Posterior cingulate gyrus (tissue), 11 donors: ENCODE measurements around the gene KIF3A.
"Not testable (repeated sequence)": the region's sequence is repeated elsewhere in the genome, so short reads cannot be mapped to it uniquely, and the experiment has no call there.

Source experiments
- DNase-seq, 10 donors: peaks; one replicate each; pipeline versions ENCODE4 v3.0.0 to v3.0.0-alpha.2; 2020 to 2021; ENCODE audit warnings: mixed read lengths in 3 of 10
- intact Hi-C: fragments of 100-400 bp; cut with DNase I; formaldehyde crosslinking; loops from one replicate; pipeline ENCODE4 v1.15.1; 2023

The KIF3A gene

DNA sequence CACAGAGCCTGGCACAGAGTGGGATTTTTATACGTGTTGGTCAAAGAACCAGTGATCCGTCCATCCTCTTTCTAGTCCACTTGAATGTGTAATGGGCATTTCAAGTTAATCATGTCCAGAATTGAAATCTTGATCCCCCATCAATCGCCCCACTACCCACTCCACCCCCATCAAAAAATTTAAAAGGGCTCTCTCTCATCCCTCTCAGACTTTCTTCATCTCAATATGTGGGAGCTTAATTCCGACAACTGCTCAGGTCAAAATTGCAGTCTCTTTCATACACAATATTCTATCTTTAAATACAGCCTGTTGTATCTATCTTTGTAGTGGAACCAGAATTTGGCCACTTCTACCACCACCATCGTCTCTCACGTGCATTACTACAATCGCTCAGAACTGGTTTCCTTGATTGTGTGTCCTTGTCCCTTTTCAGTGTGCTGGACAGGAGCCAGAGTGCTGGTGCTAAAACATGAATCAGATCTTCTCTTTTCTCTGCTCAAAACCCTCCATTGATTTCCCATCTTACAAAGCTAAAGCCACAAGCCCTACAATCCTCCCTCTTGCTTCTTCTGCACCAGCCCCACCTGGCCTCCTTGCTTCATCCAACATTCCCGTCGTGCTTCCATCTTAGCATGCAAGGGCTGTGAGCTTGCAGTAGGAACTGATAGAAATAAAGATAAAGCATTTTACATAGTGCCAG lies 786 bp upstream of the KIF3A start:
- intact Hi-C loops: loop anchor here (5.0 to 10.0 kb wide), 2 partner anchors 129 to 183 kb away; partner anchors contain the start of genes GDF9, RAD50 and UQCRQ
- no peak for DNase-seq

DNA sequence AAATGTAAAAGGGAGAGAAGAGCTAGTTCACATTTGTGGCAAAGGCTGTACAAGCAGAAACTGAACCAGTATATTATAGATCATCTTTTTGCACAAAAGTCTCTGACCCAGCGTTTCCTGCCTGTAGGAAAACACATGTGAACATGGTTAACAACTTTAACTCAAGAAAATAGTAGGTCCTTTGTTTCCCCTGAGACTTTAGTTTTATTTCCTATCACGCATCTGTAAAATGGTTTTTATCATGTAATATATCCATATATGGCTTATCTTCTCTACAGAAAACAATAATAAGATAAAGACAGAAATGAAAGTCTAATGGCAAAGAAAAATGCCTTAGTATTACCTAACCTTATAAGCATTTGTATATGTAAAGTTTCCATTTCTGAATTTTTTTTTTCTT lies 2.7 kb downstream of the KIF3A start:
- intact Hi-C loops: loop anchor here (5.0 to 10.0 kb wide), 2 partner anchors 133 to 180 kb away; partner anchors contain the start of genes GDF9, RAD50 and UQCRQ
- DNase-seq: no peak

DNA sequence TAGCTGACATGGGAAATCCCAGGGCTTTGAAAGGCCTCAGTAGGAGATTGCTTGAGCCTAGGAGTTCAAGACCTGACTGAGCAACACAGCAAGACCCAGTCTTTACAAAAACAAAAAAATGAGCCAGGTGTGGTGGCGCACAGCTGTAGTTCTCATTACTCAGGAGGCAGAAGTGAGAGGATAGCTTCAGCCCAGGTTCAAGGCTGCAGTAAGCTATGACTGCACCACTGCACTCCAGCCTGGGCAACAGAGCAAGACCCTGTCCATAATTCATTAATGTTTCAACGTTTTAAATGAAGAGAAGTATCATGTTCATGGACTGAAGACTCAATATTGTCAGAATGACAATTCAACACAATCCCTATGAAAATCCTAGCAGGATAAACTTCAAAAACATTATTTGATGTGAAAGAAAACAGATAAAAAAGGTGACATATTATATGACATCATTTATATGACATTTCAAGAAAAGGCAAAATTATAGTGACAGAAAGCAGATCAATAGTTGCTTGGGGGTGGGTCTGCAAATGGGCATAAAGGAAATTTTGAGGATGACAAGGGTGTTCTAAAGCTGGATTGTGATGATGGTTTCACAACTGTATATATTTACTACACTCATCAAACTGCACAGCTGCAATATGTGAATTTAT lies 3.7 kb downstream of the KIF3A start:
- no peak for DNase-seq
- intact Hi-C loops: loop anchor here (10.0 kb wide), 1 partner anchor 179 kb away; the partner anchor contains the start of gene RAD50

DNA sequence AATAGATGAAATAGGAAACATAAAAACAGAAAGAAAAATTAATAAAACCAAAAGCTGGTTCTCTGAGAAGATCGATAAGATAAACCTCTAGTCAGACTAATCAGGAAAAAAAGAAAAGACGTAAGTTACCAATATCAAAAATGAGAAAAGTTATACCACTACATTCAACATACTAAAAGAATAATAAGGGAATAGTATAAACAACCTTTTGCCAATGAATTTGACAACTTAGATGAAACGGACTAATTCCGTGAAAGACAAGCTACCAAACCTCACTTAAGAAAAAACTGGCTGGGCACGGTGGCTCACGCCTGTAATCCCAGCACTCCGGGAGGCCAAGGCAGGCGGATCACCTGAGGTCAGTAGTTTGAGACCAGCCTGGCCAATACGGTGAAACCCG lies 7.5 kb downstream of the KIF3A start:
- no peak for DNase-seq
- intact Hi-C loops: loop anchor here (10.0 kb wide), 1 partner anchor 175 kb away; the partner anchor contains the start of gene RAD50

DNA sequence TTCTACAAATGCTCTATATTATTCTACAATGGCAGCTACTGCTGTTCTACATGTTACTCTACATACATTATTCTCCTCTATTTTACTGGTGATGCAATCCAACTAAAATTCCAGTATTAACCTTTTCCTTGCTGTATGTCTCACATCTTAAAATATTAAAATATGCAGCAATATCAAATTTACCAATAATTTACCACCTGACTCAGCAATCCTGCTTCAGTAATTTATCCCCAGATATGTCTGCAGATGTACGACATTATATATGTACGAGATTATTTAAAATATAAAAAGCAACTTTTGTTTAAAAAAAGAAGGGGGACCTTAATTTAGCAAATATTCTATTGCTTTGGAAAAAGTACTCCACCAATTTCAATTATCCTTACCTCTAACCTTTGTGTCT lies 11.6 kb downstream of the KIF3A start:
- intact Hi-C loops: no loop called here

DNA sequence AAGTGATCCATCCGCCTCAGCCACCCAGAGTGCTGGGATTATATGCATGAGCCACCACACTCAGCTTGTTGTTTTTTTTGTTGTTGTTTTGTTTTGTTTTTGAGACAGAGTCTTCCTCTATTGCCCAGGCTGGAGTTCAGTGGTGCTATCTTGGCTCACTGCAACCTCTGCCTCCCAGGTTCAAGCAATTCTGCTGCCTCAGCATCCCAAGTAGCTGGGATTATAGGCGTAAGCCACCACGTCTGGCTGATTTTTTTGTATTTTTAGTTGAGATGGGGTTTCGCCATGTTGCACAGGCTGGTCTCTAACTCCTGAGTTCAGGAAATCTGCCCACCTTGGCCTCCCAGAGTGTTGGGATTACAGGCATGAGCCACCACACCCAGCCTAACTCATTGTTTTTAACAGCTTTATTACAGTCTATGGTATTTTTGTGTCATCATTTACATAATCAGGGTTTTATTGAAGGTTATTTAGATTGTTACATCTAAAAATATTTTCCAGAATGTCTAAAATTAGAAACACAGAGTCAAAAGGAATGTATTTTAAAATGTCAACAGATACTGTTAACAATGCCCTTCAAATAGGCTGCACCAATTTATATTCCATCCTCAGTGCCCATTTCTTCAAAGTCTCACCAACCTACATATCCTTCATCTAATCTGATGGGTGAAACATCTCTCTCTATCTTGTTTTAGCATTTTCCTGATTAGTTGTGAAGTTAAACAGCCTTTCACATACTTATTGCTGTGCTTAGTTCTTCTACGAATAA lies 18.6 kb downstream of the KIF3A start:
- intact Hi-C loops: no loop called here
- no peak for DNase-seq

More for the DNA sequence above, 11.6 kb downstream of the KIF3A start:
- DNase-seq: no peak

DNA sequence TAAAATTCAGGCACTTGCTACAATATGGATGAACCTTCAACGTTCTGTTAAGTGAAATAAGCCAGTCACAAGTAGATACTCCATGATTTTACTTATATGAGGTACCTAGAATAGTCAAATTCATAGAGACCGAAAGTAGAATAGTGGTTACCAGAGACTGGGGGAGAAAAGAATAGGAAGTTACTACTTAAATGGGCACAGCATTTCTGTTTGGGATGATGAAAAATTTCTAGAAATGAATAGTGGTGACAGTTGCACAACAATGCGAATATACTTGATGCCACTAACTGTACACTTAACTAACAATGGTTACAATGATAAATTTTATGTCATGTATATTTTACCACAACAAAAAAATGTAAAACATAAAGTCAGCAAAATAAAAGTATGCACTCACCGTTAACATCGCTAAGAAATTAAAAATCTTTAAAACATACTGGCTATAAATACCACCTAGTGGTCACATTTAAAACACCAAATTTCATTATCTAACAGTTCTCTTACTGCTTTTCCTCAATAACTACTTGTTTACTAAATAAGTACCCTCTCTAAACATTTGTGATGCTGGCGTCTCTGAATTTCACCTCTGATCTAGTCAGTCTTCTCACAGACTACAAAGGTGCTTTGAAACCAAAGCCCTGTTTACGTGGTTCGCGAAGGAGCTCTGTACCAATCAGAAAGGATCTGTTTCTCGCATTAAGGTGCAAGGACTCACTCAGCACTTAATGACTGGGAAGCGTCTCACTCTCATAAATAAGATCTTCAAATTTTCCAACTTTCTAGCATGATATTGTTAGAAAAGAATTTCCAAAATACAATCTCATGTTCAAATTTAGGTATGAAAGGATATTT lies 22.7 kb downstream of the KIF3A start:
- intact Hi-C loops: no loop called here
- no peak for DNase-seq

DNA sequence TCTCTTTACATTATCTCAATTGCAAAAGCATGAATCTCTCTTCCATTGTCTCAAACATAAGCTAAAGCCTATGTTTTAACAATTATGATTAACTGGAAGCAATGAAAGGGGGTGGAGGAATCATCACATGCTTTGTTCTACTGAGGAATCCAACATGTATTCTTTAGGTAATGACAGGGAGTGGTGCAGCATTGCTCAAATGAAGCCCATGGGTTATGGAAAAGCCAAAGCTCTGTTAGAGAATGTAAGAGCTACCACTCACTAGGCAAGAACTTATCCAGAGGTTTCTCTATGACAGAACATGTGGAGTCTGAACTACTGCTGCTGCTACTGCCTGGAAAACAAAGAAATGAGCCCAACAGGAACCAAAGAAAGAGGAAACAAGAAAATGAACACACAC lies 28.7 kb downstream of the KIF3A start:
- intact Hi-C loops: no loop called here
- no peak for DNase-seq

DNA sequence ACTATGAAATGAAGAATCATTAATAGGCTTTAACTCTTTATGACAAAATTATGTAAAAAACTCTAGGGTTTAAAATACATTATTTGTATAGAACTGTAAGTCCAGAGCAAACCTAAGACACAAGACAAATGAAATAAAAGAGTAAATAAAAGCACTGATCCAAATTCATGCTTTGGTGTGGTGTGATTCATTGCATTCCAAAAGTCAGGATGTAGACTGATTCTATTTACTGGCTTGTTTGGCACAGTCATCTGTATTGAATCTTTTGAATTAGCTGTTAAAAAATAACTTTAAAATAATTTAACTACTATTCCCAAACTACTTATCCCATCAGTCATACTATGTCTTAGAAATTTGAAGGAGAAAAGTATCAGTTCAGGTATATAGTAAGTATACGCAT lies 32.5 kb downstream of the KIF3A start:
- intact Hi-C loops: no loop called here
- DNase-seq: no peak

DNA sequence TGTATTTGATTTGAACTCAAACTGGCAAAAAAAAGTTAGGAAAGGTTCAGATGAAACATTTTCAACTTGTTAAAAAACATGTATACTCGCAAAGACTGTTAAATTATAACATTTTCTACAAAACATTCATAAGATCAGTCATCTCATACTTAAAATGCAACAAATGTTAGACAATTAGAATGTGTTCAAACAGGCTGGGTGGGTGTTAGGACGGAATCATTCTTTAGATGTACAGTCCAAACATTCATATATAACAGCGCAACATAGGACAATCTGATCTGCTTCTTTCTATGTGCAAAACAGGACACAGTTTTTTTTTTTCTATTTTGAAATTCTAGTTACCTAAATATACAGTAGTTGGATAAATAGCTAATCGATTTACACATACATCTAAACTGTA lies 41.4 kb downstream of the KIF3A start:
- intact Hi-C loops: no loop called here
- no peak for DNase-seq

DNA sequence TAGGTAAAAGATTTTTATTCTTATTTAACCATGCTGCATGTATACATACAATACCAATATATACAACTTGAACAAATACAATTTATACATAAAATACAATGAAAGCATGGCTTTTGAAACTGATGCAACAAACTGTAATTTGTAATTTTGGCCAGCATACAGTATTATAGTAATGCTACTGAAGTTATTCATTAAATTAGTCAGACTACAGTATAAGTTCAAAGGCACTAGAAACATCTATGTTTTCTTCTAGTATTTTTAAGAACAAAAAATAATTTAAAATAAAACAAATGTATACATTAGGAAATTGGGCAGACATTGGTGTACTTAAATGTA lies 44.7 kb downstream of the KIF3A start:
- DNase-seq: no peak
- intact Hi-C loops: no loop called here

DNA sequence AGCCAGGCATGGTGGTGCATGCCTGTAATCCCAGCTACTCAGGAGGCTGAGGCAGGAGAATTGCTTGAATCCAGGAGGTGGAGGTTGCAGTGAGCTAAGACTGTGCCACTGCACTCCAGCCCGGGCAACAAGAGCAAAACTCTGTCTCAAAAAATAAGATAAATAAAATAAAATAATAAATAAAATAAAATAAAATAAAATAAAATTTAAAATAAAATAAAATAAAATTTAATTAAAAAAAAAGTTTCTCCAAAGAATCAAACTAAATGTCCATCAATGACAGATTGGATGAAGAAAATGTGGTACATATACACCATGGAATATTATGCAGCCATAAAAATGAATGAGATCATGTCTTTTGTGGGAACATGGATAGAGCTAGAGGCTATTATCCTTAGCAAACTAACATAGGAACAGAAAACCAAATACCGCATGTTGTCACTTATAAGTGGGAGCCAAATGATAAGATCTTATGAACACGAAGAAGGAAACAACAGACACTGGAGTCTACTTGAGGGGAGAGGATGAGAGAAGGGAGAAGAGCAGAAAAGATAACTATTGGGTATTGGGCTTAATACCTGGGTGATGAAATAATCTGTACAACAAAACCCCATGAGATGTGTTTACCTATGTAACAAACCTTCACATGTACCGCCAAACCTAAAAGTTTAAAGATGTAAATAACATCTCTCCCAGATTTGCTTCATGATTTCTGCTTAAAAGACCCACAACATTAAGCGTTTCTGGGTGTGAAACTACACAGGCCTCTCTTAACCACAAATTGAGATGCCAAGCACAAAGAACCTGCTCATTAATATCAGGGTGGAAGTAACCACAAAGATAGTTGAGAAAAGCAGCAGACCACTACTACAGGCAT lies 45.4 kb downstream of the KIF3A start:
- intact Hi-C loops, DNase-seq: not testable (repeated sequence)

DNA sequence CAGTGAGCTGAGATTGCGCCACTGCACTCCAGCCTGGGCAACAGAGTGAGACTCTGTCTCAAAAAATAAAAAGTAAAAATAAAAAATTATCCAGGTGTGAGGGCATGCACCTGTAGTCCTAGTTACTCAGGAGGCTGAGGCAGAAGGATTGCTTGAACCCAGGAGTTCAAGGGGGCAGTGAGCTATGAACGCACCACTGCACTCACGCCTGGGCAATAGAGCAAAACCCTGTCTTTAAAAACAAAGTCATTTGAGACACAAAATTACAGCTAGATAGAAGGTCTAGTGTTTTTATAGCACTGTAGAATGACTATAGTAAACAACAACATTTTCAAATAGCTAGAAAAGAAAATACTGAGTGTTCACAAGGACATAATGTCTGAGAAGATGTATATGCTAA lies 47.2 kb downstream of the KIF3A start:
- intact Hi-C loops: no loop called here
- no peak for DNase-seq

DNA sequence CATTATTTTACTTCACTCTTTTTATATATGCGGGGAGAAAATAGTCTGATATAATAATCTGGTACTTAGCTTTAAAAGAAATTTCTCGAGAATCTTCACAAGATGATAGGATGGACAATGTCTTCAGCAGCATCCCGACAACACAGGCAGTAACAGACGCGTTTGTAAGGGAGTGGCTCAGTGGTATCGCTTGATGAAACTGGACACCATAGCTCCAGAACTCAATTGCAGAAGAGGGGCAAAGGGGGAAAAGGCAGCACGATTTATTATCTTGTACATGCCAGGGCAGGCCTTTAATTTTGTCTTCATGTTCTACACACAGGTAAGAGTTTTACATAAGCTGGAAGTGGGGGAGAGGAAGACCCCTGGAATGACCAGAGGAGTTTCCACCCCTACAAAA lies 47.8 kb downstream of the KIF3A start:
- intact Hi-C loops: no loop called here
- no peak for DNase-seq

DNA sequence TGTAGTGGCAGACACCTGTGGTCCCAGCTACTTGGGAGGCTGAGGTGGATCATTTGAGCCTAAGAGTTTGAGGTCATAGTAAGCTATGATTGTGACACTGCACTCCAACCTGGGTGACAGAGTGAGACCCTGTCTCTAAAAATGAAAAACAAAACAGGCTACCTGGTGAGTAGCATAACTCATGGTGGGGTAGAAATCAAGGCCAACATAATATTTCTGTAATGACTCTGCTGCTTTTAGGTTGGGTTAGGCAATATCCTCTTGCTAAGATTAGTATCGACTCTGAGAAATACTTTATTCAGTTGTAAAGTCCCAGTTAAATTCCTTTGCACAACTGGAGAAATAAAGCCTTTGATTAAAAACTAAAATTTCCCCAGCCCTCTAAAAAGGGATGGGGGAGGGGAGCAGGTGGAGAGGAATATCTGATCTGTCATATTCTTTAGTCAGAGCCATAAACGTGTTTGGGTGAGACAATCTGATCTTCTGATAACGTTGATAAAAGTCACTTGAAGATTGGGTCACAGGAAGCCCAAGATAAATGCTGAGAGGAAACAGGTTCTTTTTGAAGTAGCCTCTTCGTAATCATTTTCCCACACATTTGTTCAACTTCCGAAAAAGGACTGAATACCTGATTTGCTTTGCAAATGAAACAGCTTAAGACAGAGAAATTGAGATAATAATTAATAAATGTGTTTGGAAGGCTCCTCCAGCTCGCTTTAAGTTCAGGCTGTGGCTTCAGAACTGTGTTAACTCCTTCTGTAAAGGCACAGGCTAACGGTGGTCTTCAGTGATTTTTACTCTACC lies 48.6 kb downstream of the KIF3A start:
- no peak for DNase-seq

DNA sequence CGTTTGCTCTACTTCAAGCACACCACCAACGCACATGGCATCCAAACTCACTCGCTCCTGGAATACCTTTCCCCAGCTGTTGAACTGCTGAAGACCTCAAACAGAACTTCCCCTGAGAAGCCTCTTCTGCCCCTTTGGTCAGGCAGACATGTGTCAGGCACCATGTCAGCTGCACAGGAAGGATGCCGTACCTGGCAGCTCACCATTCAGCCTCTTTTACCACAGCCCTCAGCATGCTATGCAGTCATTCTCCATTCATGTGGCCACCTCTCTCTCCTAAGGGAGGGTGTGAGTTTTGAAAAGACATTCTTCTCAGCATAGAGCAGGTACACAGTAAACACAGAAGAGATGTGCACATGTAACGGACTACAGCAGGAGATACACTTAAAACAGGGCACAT lies 49.4 kb downstream of the KIF3A start:
- intact Hi-C loops: no loop called here
- DNase-seq: no peak

More for the DNA sequence above, 48.6 kb downstream of the KIF3A start:
- intact Hi-C loops: no loop called here

DNA sequence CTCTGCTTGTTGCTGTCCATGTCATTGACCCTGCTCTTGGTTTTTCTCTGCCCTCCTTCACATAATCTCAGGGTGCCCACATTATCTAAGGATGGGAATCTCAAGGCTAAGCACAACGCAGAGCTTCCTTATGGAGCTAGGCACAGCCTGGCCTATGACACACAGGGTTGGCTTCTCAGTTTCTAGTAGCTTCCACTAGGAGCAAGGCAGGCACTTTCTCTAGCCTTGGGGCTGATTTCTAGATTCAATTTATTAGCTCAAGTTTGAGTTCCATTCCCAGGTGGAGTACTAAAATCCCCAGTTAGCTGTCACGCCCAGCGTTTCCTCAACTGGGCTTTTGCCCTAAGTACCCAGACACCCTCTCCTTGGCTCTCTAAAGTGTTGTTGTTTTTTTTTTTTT lies 51.2 kb downstream of the KIF3A start:
- no peak for DNase-seq
- intact Hi-C loops: no loop called here

DNA sequence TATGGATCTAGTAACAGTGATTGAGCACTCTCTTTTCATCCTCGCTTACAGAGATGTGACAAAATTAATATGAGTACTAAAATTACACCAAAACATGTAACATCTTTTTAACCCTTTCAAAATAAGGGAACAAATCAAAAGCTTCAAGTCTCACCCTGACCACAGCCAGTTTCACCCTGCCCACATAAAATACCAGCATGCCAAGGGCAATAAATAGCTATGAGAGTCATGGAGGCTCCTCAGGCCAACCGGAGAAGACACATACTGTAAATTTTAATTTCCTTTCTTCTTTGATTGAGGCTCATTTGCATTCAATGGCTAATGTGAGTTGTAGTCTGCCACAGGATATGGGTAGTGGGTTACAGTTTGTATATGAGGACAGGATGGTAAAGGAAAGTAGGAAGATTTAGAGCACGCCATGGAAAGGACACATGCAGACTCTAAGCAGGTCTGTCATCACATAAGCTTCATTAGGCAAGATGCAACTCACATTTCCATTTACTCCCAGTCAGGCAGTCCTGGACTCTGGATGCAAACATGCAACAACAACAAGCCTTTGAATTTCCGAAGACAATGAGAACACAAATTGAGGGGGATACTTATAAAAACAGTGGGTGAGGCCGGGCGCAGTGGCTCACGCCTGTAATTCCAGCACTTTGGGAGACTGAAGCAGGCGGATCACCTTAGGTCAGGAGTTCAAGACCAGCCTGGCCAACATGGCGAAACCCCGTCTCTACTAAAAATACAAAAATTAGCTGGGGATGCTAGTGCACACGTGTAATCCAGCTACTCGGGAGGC lies 52.2 kb downstream of the KIF3A start:
- intact Hi-C loops: no loop called here
- no peak for DNase-seq
